Adrenal gland (tissue), 12 donors: Measurements from ENCODE around the gene ST7. TPM values are rescaled to one million over a fixed set of nuclear protein-coding genes. Genes with fewer than 3 reads are reported as not detected.
A peak's percentile ranks its signal among the peaks of the same experiment; 100 is the strongest.

Experiments
- DNase-seq, 7 donors: peaks; one replicate each; pipeline ENCODE4 v3.0.0-alpha.2; 2019 to 2020
- H3K27ac ChIP-seq, 5 donors: fragments of 200-600 bp; sonication (generic) in 4 of 5; 1 replicate in 3 of 5; 2 replicates in 2 of 5; pipeline versions ENCODE4 v1.5.1 to v1.8.0; 2016 to 2020; ENCODE audit warnings: mild to moderate bottlenecking in 1 of 5
- H3K27me3 ChIP-seq: fragments of 200-600 bp; 2 replicates; pipeline ENCODE4 v1.8.0; 2021
- H3K36me3 ChIP-seq, 2 donors: fragments of 200-600 bp; replicated peaks in 1 of 2; 1 replicate in 1 of 2; 2 replicates in 1 of 2; pipeline versions ENCODE4 v1.5.1 to v1.8.0; 2018 to 2022
- H3K4me1 ChIP-seq, 2 donors: fragments of 200-600 bp; replicated peaks in 1 of 2; 1 replicate in 1 of 2; 2 replicates in 1 of 2; pipeline versions ENCODE4 v1.5.1 to v1.8.0; 2018 to 2021
- H3K4me3 ChIP-seq, 4 donors: fragments of 200-600 bp; sonication (generic) in 3 of 4; one replicate each; pipeline ENCODE4 v1.5.1; 2016 to 2018
- H3K9me3 ChIP-seq, 3 donors: fragments of 200-600 bp; sonication (generic) in 1 of 3; replicated peaks in 1 of 3; 1 replicate in 2 of 3; 2 replicates in 1 of 3; pipeline versions ENCODE4 v1.5.1 to v1.8.0; 2016 to 2021
- CTCF ChIP-seq, 6 experiments: fragments of 450-650 bp in 4 of 6; fragments of 200-600 bp in 2 of 6; sonication (generic) in 1 of 6; IDR thresholded peaks; 1 replicate in 5 of 6; 2 replicates in 1 of 6; pipeline versions ENCODE4 v1.5.1 to v1.8.0; 2016 to 2021; ENCODE audit warnings: antibody characterized with exemption in 6 of 6, mild to moderate bottlenecking in 2 of 6, moderate library complexity in 1 of 6
- POLR2A ChIP-seq, 2 donors: fragments of 450-650 bp; IDR thresholded peaks; one replicate each; pipeline ENCODE4 v1.6.1; 2017; ENCODE audit warnings: antibody characterized with exemption in 2 of 2, mild to moderate bottlenecking in 2 of 2, moderate library complexity in 1 of 2
- WGBS, 4 donors: extraction: QIAGEN DNeasy Blood & Tissue Kit in 2 of 4; methylation state at CpG; one replicate each; pipeline versions ENCODE4 v1.1.5 to v1.1.7; 2013 to 2017; 5-methylcytosine and 5-hydroxymethylcytosine counted together
- intact Hi-C, 2 donors: fragments of 100-400 bp; cut with DNase I; formaldehyde crosslinking; loops; one replicate each; pipeline versions ENCODE4 v1.14.1 to v1.15.0; 2022 to 2023
- polyA plus RNA-seq, 3 donors: library from polyadenylated mRNA; stranded (reverse); fragments of 200-250 nt in 2 of 3; fragments of 350-450 nt in 1 of 3; fragmentation: Illumina TruSeq in 1 of 3; extraction: RNeasy Lipid Tissue Mini Kit (QIAGEN cat#74804) in 1 of 3; gene quantifications; one replicate each; pipeline ENCODE4 v1.2.3, GENCODE V29; 2013 to 2014
- total RNA-seq, 9 donors: library from RNA; depleted of rRNA in 4 of 9; stranded (reverse); fragments of >200 nt in 4 of 9; fragments of 120-200 nt in 1 of 9; fragmentation: NEBNext Ultra II Directional in 1 of 9; extraction: Animal tissue kit (Norgen Biotek cat#: 25700) in 1 of 9; gene quantifications; one replicate each; pipeline versions ENCODE4 v1.1.0 to v1.2.4, GENCODE V29; 2013 to 2023
- donor health status: healthy with polysubstance abuse.
- donor health status: Bipolar disorder and iron deficiency.
- donor health status: DM: yes; HTN: yes; CAD: no.
- donor health status: DM: no; HTN: no; CAD: no.
- donor health status: DM: no; HTN: no; CAD: no.
- donor health status: DM: yes; HTN: yes; CAD: no.

Gene ST7
- total and polyA plus RNA-seq, 12 donors: 15.7 to 69.9 (median 33.1) TPM

- peak overlapping the region in 2 of 5 donors; percentile 8 to 42 for H3K27ac ChIP-seq
These were observed 60.9 kb downstream of the ST7 start for GRCh38 chr7:117014099-117014656.

GRCh38 chr7:117014673-117015133, 61.4 kb downstream of the ST7 start:
- intact Hi-C loops: no loop called here
- no peaks in the 10 kb centered on the region for H3K36me3 ChIP-seq
- peaks cover 0 to 22% of the 10 kb centered on the region in 2 donors for H3K4me1 ChIP-seq
- peak overlapping the region in 2 of 5 donors; percentile 8 to 42 for H3K27ac ChIP-seq
- WGBS, 4 donors: 1 to 4% (median 3%) methylated on average over 6 of the region's 6 CpGs
- no peaks in the 10 kb centered on the region for H3K9me3 ChIP-seq
- TF ChIP-seq CTCF (IDR thresholded peaks at IDR 0.05): no peak
- peak in 1 of 2 donors; percentile 36 for TF ChIP-seq POLR2A (IDR thresholded peaks at IDR 0.05)
- H3K4me3 ChIP-seq: peak overlapping the region in 1 of 4 donors; percentile 30
- peak; percentile 62 to 86 (median 79) for DNase-seq
- H3K27me3 ChIP-seq: no peaks in the 10 kb centered on the region

More at GRCh38 chr7:117014099-117014656, 60.9 kb downstream of the ST7 start:
- no peaks in the 10 kb centered on the region for H3K9me3 ChIP-seq
- peaks cover 0 to 18% of the 10 kb centered on the region in 2 donors for H3K4me1 ChIP-seq
- peak overlapping the region in 1 of 4 donors; percentile 30 for H3K4me3 ChIP-seq
- no peak for DNase-seq
- no peaks in the 10 kb centered on the region for H3K27me3 ChIP-seq
- WGBS, 4 donors: 44 to 59% (median 54%) methylated on average over 2 of the region's 2 CpGs
- H3K36me3 ChIP-seq: no peaks in the 10 kb centered on the region
- TF ChIP-seq POLR2A (IDR thresholded peaks at IDR 0.05) (no peak), CTCF (IDR thresholded peaks at IDR 0.05) (no peak)
- intact Hi-C loops: no loop called here

- DNase-seq: no peak
- Histone ChIP-seq H3K36me3 (no peaks in the 10 kb centered on the region), H3K27ac (peak overlapping the region in 1 of 5 donors; percentile 8), H3K4me1 (peaks cover 0 to 29% of the 10 kb centered on the region in 2 donors), H3K9me3 (no peaks in the 10 kb centered on the region), H3K27me3 (no peaks in the 10 kb centered on the region), H3K4me3 (peak overlapping the region in 1 of 4 donors; percentile 30)
- WGBS, 4 donors: 88 to 92% (median 91%) methylated on average over 4 of the region's 4 CpGs
- TF ChIP-seq POLR2A (IDR thresholded peaks at IDR 0.05): no peak
- TF ChIP-seq CTCF (IDR thresholded peaks at IDR 0.05): no peak
- intact Hi-C loops: no loop called here
These were observed 62.2 kb downstream of the ST7 start for GRCh38 chr7:117015258-117016184.

GRCh38 chr7:117017017-117017451, 63.7 kb downstream of the ST7 start:
- intact Hi-C loops: no loop called here
- DNase-seq: no peak
- no peak overlapping the region for H3K4me3 ChIP-seq
- TF ChIP-seq POLR2A (IDR thresholded peaks at IDR 0.05) (no peak), CTCF (IDR thresholded peaks at IDR 0.05) (no peak)
- H3K9me3 ChIP-seq: no peaks in the 10 kb centered on the region
- H3K27ac ChIP-seq: no peak overlapping the region
- H3K27me3 ChIP-seq: no peaks in the 10 kb centered on the region
- no peaks in the 10 kb centered on the region for H3K36me3 ChIP-seq
- H3K4me1 ChIP-seq: peaks cover 0 to 40% of the 10 kb centered on the region in 2 donors
- WGBS, 4 donors: 89 to 92% (median 90%) methylated on average over 4 of the region's 4 CpGs
